Immature natural killer cell (primary cell): Measurements from ENCODE around the gene EIF3A. TPM values are rescaled to one million over a fixed set of nuclear protein-coding genes. Genes with fewer than 3 reads are reported as not detected.

Experiments used
- DNase-seq, 3 donors: peaks; one replicate each; pipeline ENCODE4 v3.0.0; 2022; ENCODE audit warnings: mixed read lengths in 1 of 3
- H3K27ac Mint-ChIP-seq, 6 donors: one replicate each; pipeline ENCODE4 v1.8.0; 2020; ENCODE audit warnings: mixed read lengths in 6 of 6, mild to moderate bottlenecking in 5 of 6, inconsistent platforms in 4 of 6, moderate library complexity in 3 of 6
- H3K27me3 Mint-ChIP-seq, 3 donors: one replicate each; pipeline ENCODE4 v1.8.0; 2020 to 2021; ENCODE audit warnings: low read depth in 3 of 3, mild to moderate bottlenecking in 3 of 3, mixed read lengths in 3 of 3, moderate library complexity in 3 of 3, inconsistent platforms in 1 of 3
- H3K36me3 Mint-ChIP-seq, 3 donors: one replicate each; pipeline ENCODE4 v1.8.0; 2020; ENCODE audit warnings: mixed read lengths in 3 of 3, inconsistent platforms in 2 of 3, mild to moderate bottlenecking in 2 of 3
- H3K4me1 Mint-ChIP-seq, 2 donors: one replicate each; pipeline ENCODE4 v1.8.0; 2020; ENCODE audit warnings: inconsistent platforms in 2 of 2, mild to moderate bottlenecking in 2 of 2, mixed read lengths in 2 of 2, moderate library complexity in 1 of 2
- H3K4me3 Mint-ChIP-seq, 5 donors: one replicate each; pipeline ENCODE4 v1.8.0; 2020; ENCODE audit warnings: mild to moderate bottlenecking in 5 of 5, mixed read lengths in 5 of 5, inconsistent platforms in 3 of 5, moderate library complexity in 3 of 5
- H3K9me3 Mint-ChIP-seq, 6 donors: one replicate each; pipeline ENCODE4 v1.8.0; 2020; ENCODE audit warnings: mild to moderate bottlenecking in 6 of 6, mixed read lengths in 6 of 6, inconsistent platforms in 4 of 6, moderate library complexity in 3 of 6
- polyA plus RNA-seq, 3 donors: library from polyadenylated mRNA; unstranded; fragments of 300-500 nt; fragmentation: Illumina TruSeq; gene quantifications; one replicate each; pipeline ENCODE4 v1.2.3, GENCODE V29; 2021

EIF3A gene
- polyA plus RNA-seq, 3 donors from 2014 or later, result 19.9 to 61.2 (median 21.4) TPM

DNA sequence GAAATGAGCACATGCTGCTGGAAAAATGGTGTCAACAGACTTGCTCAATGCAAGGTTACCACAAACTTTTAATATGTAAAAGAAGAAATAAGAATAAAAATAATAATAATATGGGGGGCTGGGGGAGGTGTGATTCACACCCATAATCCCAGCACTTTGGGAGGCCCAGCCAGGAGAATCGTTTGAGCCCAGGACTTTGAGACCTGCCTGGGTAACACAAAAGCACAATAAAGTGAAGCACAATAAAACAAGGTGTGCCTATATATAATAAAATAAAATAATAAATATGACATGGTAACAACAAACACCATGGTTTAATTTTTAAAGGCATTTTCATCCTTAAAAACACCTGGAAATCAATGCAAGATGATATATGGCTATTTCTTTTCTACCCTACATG is 25.1 kb downstream of the EIF3A start:
- peaks cover 0 to 5% (median 0%) of the 10 kb centered on the region in 3 donors for H3K27me3 Mint-ChIP-seq
- H3K4me3 Mint-ChIP-seq, result no peak overlapping the region
- no peaks in the 10 kb centered on the region for H3K9me3 Mint-ChIP-seq
- DNase-seq, result no peak
- no peak overlapping the region for H3K27ac Mint-ChIP-seq
- H3K36me3 Mint-ChIP-seq, result peaks cover 27 to 65% (median 44%) of the 10 kb centered on the region in 3 donors
- peaks cover 3 to 26% of the 10 kb centered on the region in 2 donors for H3K4me1 Mint-ChIP-seq

DNA sequence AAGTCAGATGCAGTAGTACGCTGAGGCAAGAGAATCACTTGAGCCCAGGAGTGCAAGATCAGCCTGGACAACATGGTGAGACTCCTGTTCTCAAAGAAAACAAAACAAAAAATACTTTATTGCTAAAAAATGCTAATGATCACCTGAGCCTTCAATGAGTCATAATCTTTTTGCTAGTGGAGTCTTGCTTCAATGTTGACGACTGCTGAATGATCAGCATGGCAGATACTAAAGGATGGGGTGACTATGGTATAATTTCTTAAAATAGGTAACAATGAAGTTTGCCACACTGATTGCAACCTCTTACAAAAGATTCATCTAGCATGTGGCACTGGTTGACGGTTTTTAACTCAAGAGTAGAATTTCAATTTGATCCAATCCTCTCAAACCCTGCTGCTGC is 28.8 kb downstream of the EIF3A start:
- Mint-ChIP-seq H3K27me3 (peaks cover 0 to 5% (median 2%) of the 10 kb centered on the region in 3 donors), H3K9me3 (no peaks in the 10 kb centered on the region), H3K27ac (peak overlapping the region in 1 of 6 donors; percentile 40), H3K4me1 (peaks cover 9 to 34% of the 10 kb centered on the region in 2 donors), H3K36me3 (peaks cover 28 to 53% (median 40%) of the 10 kb centered on the region in 3 donors), H3K4me3 (no peak overlapping the region)
- no peak for DNase-seq

DNA sequence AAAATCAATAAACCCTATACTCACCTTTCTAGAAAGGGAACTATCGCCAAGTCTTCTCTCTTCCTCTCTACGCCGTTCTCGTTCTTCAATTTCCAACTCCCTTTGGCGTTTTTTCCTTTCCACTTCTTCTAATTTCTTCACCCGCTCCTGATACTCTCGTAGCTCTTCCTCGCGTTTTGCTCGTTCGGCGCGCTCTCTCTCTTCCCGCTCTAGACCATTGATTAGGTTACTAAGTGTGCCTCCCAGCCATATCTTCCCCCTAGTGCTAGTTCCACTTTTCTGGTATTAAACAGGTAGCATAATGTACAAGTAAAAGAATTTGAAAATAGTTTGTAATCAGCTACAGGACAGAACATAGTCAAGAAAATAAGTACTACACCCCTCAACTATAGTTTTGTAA is 30.8 kb downstream of the EIF3A start:
- peaks cover 0 to 2% (median 2%) of the 10 kb centered on the region in 3 donors for H3K27me3 Mint-ChIP-seq
- no peak overlapping the region for H3K4me3 Mint-ChIP-seq
- peaks cover 25 to 62% (median 44%) of the 10 kb centered on the region in 3 donors for H3K36me3 Mint-ChIP-seq
- no peak for DNase-seq
- peak overlapping the region in 1 of 6 donors; percentile 84 for H3K27ac Mint-ChIP-seq
- H3K9me3 Mint-ChIP-seq, result no peaks in the 10 kb centered on the region
- peaks cover 20 to 49% of the 10 kb centered on the region in 2 donors for H3K4me1 Mint-ChIP-seq

DNA sequence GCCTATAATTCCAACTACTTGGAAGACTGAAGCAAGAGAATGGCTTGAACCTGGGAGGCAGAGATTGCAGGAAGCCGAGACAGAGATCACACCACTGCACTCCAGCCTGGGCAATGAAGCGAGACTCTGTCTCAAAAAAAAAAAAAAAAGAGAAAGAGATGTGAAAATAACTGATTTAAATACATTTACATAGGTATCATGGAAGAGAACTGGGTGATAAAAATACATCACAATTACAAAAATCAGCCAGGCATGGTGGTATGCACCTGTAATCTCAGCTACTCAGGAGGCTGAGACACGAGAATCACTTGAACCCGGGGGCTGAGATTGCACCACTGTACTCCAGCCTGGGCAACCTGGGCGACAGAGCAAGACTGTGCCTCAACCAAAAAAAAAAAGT is 31.3 kb downstream of the EIF3A start:
- no peak overlapping the region for H3K4me3 Mint-ChIP-seq
- DNase-seq, result no peak

DNA sequence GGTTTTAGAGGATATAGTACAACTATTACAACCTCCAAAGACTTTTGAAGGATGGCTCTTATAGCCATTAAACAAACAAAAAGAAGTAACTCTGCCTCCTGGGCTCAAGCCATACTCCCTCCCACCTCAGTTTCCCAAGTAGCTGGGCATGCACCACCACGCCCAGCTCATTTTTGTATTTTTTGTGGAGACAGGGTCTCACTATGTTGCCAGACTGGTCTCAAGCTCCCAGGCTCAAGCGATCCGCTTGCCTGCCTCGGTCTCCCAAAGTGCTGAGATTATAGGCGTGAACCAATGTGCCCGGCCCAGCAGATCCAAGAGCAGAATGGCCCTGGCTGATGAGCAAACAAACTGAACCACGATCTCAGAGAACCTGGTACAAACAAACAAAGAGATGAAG is 35.1 kb downstream of the EIF3A start:
- Mint-ChIP-seq H3K4me1 (peaks cover 20 to 34% of the 10 kb centered on the region in 2 donors), H3K27me3 (peaks cover 0 to 9% (median 7%) of the 10 kb centered on the region in 3 donors), H3K27ac (peak overlapping the region in 1 of 6 donors; percentile 34), H3K9me3 (no peaks in the 10 kb centered on the region), H3K4me3 (no peak overlapping the region), H3K36me3 (peaks cover 36 to 62% (median 47%) of the 10 kb centered on the region in 3 donors)
- no peak for DNase-seq

More for the DNA sequence above, 31.3 kb downstream of the EIF3A start:
- Mint-ChIP-seq H3K36me3 (peaks cover 25 to 60% (median 44%) of the 10 kb centered on the region in 3 donors), H3K27ac (no peak overlapping the region), H3K9me3 (no peaks in the 10 kb centered on the region), H3K4me1 (peaks cover 20 to 49% of the 10 kb centered on the region in 2 donors), H3K27me3 (peaks cover 0 to 2% (median 2%) of the 10 kb centered on the region in 3 donors)

DNA sequence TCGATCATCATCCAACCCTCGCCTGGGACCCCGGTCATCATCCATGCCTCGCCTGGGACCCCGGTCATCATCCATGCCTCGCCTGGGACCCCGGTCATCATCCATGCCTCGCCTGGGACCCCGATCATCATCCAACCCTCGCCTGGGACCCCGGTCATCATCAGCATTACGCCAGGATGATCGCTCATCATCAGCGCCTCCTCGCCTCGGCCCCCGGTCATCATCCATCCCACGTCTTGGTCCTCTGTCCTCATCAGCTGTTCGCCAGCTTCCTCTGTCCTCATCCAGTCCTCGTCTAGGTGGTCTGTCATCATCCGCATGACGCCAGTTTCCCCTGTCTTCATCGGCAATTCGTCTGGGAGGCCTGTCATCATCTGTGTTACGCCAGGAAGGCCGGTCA is 38.4 kb downstream of the EIF3A start:
- peak overlapping the region in 1 of 6 donors; percentile 14 for H3K27ac Mint-ChIP-seq
- H3K27me3 Mint-ChIP-seq, result peaks cover 0 to 12% (median 5%) of the 10 kb centered on the region in 3 donors
- no peaks in the 10 kb centered on the region for H3K9me3 Mint-ChIP-seq
- H3K36me3 Mint-ChIP-seq, result peaks cover 37 to 57% (median 46%) of the 10 kb centered on the region in 3 donors
- no peak overlapping the region for H3K4me3 Mint-ChIP-seq
- no peak for DNase-seq
- peaks cover 19 to 33% of the 10 kb centered on the region in 2 donors for H3K4me1 Mint-ChIP-seq

DNA sequence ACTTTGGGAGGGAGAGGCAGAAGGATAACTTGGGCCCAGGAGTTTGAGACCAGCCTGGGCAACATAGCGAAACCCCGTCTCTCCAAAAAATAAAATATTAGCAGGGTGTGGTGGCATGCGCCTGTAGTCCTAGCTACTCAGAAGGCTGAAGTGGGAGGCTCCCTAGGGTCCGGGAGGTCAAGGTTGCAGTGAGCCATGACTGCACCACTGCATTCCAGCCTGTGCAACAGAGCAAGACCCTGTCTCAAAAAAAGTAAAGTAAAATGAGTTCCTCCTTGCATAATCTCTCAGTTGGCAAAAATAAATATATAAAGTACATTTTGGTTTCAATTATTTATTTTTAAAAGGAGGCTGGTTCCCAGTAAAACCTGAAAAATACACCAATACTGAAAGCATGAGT is 39.3 kb downstream of the EIF3A start:
- peaks cover 39 to 62% (median 49%) of the 10 kb centered on the region in 3 donors for H3K36me3 Mint-ChIP-seq
- no peak overlapping the region for H3K4me3 Mint-ChIP-seq
- peaks cover 0 to 10% (median 5%) of the 10 kb centered on the region in 3 donors for H3K27me3 Mint-ChIP-seq
- H3K27ac Mint-ChIP-seq, result no peak overlapping the region
- H3K4me1 Mint-ChIP-seq, result peaks cover 18 to 27% of the 10 kb centered on the region in 2 donors
- H3K9me3 Mint-ChIP-seq, result no peaks in the 10 kb centered on the region
- no peak for DNase-seq

DNA sequence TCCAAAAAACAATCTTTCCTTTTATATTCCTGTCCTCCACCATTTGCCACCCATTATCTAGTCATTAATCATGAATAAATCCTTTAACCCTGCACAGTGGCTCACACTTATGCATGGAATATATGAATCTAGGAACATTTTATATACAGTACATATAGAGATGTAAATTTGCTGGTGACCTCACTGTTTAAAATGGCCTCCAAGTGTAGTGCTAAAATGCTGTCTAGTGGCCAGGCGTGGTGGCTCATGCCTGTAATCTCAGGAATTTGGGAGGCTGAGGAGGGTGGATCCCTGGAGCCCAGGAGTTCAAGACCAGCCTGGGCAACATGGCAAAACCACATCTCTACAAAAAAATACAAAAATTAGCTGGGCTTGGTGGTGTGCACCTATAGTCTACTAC is 41.5 kb downstream of the EIF3A start:
- peaks cover 8 to 15% of the 10 kb centered on the region in 2 donors for H3K4me1 Mint-ChIP-seq
- peak overlapping the region in 2 of 6 donors; percentile 7 to 30 for H3K27ac Mint-ChIP-seq

DNA sequence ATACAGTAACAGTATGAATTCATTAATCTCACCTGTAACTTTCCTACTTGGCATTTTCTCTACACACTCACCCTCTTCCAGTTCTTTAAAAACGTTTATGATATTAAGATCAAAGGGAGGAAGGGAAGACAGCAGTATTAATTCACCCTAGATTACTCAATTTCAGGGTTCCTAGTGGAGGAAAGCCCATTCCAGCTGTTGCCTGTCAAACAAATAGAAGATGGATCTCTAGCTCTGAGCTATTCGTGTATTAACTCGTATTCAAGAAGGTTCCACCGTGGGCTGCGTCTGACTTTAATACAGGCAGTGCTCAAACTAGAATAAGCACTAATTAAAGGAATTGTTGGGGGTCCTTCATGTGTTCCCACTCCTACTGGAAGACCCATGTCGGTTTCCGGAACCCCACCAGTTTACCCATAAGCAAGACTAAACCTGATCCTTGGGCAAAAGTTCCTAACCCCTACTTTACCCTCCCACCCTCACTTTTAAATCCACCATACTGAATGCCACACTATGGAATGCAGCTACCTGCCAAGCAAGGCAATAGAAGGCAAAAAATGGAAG is 49.0 kb downstream of the EIF3A start:
- H3K27me3 Mint-ChIP-seq, result peaks cover 0 to 5% (median 4%) of the 10 kb centered on the region in 3 donors
- H3K27ac Mint-ChIP-seq, result no peak overlapping the region
- H3K4me3 Mint-ChIP-seq, result peak overlapping the region; percentile 41 to 76 (median 43)
- H3K36me3 Mint-ChIP-seq, result peaks cover 0 to 22% (median 21%) of the 10 kb centered on the region in 3 donors
- H3K9me3 Mint-ChIP-seq, result no peaks in the 10 kb centered on the region
- DNase-seq, result no peak
- peaks cover 8 to 19% of the 10 kb centered on the region in 2 donors for H3K4me1 Mint-ChIP-seq

More for the DNA sequence above, 41.5 kb downstream of the EIF3A start:
- no peak for DNase-seq
- Mint-ChIP-seq H3K4me3 (no peak overlapping the region), H3K27me3 (peaks cover 0 to 10% (median 5%) of the 10 kb centered on the region in 3 donors), H3K9me3 (no peaks in the 10 kb centered on the region), H3K36me3 (peaks cover 33 to 58% (median 48%) of the 10 kb centered on the region in 3 donors)

DNA sequence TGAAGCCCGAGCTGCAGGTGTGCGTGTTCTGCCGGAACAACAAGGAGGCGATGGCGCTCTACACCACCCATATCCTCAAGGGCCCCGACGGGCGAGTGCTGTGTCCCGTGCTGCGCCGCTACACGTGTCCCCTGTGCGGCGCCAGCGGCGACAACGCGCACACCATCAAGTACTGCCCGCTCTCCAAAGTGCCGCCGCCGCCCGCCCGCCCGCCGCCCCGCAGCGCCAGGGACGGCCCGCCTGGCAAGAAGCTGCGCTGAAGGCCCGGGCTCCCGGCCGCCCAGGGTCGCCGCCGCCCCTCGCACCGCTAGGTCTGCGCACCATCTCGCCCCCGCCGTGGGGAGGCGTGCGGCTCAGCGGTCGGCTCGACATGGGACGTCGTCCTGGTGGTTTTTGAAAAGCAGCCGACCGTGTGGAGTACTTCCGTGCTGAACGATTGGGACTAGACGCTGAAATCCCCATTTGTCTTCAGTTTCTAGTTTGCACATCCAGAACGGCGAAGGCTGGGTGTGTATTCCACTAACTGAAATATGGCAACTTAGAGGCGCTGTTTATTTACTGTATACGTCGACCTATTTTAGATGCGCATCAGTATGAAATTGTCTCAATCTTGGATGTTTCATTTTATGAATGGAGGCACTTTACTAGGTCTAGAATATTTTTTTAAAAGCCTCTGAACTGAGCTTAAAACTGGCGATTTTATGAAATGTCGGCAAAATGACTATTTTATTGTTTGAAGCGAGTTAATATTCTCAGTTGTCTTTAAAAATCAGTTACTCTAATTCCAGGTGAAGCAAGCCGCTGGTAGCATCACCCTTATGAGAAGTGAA is 50.0 kb downstream of the EIF3A start:
- peak; percentile 19 to 40 (median 28) for DNase-seq
- Mint-ChIP-seq H3K27me3 (peaks cover 0 to 5% (median 4%) of the 10 kb centered on the region in 3 donors), H3K4me3 (peak overlapping the region; percentile 73 to 80 (median 76)), H3K9me3 (no peaks in the 10 kb centered on the region), H3K27ac (peak overlapping the region in 1 of 6 donors; percentile 46), H3K4me1 (peaks cover 8 to 19% of the 10 kb centered on the region in 2 donors), H3K36me3 (peaks cover 0 to 16% (median 15%) of the 10 kb centered on the region in 3 donors)

DNA sequence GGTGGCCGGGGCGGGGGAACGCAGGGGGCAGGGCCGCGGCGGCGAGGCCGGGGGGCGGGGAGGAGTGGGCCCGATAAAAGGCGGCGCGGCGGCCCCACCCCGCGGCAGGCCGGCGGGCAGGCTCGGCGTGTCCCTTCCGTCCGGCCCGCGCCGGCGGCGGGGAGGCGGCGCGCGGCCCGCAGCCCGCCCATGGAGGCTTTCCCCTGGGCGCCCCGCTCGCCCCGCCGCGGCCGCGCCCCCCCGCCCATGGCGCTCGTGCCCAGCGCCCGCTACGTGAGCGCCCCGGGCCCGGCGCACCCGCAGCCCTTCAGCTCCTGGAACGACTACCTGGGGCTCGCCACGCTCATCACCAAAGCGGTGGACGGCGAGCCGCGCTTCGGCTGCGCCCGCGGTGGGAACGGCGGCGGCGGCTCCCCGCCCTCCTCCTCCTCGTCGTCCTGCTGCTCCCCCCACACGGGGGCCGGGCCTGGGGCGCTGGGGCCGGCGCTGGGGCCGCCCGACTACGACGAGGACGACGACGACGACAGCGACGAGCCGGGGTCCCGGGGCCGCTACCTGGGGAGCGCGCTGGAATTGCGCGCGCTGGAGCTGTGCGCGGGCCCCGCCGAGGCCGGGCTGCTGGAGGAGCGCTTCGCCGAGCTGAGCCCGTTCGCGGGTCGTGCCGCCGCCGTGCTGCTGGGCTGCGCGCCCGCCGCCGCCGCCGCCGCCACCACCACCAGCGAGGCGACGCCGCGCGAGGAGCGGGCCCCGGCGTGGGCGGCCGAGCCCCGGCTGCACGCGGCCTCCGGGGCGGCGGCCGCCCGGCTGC is 50.8 kb downstream of the EIF3A start, which contains the start of gene NANOS1:
Gene NANOS1 (plus strand): TSS at position 102 of the 808 bp plus-strand sequence. CDS start 88 bp downstream, at position 190.
- peak in 1 of 3 donors; percentile 9 for DNase-seq

DNA sequence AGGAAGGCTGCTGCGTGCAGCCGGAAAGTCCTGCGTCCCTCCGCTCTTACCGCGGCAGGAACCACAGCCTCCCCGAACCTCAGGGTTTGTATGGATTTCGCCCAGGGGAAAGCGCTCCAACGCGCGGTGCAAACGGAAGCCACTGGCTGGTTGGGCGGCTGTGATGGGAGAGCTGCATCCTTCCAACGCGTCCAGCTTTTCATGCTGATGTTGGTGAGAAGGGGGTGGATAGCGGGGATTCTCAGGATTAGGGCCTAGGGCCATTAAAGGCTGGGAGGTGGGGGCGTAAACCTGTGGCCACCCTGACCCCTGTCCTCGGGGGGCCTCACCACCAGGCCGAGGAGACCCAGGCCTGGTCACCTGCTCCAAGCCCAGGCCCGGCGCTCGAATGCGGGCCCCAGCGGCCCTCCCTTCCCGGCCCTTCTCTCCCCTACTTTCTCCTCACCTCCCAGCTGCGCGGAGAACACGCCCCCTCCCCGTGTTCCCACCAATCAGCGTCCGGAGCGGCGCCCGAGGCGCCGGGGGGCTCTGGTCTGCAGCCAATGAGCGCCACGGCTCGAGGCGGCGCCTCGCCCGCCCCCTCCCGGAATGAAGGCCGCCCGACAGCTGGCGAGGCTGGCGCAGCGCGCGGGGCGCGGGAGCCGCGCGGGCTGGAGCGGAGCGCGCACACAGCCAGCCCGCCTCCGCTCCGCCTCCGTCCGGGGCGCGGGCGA is 51.6 kb downstream of the EIF3A start:
- DNase-seq, result peak; percentile 82 to 85 (median 82)

More for the DNA sequence above, 50.8 kb downstream of the EIF3A start, which contains the start of gene NANOS1:
- H3K9me3 Mint-ChIP-seq, result no peaks in the 10 kb centered on the region
- peaks cover 0 to 16% (median 15%) of the 10 kb centered on the region in 3 donors for H3K36me3 Mint-ChIP-seq
- H3K4me1 Mint-ChIP-seq, result peaks cover 8 to 19% of the 10 kb centered on the region in 2 donors
- H3K4me3 Mint-ChIP-seq, result peak within 1 kb of the TSS; percentile 74 to 84 (median 78)
- H3K27ac Mint-ChIP-seq, result peak within 1 kb of the TSS in 1 of 6 donors; percentile 32
- peaks cover 0 to 5% (median 4%) of the 10 kb centered on the region in 3 donors for H3K27me3 Mint-ChIP-seq

More for the DNA sequence above, 51.6 kb downstream of the EIF3A start:
- H3K9me3 Mint-ChIP-seq, result no peaks in the 10 kb centered on the region
- peaks cover 0 to 12% (median 7%) of the 10 kb centered on the region in 3 donors for H3K36me3 Mint-ChIP-seq
- peak overlapping the region in 1 of 6 donors; percentile 32 for H3K27ac Mint-ChIP-seq
- H3K4me3 Mint-ChIP-seq, result peak overlapping the region; percentile 74 to 84 (median 78)
- H3K4me1 Mint-ChIP-seq, result peaks cover 8 to 19% of the 10 kb centered on the region in 2 donors
- H3K27me3 Mint-ChIP-seq, result peaks cover 0 to 5% (median 4%) of the 10 kb centered on the region in 3 donors
